Measurements from ENCODE around the gene PPIB. TPM values are rescaled to one million over a fixed set of nuclear protein-coding genes. Genes with fewer than 3 reads are reported as not detected.

PPIB gene
- total RNA-seq, 1 donor, result 811 TPM

DNA sequence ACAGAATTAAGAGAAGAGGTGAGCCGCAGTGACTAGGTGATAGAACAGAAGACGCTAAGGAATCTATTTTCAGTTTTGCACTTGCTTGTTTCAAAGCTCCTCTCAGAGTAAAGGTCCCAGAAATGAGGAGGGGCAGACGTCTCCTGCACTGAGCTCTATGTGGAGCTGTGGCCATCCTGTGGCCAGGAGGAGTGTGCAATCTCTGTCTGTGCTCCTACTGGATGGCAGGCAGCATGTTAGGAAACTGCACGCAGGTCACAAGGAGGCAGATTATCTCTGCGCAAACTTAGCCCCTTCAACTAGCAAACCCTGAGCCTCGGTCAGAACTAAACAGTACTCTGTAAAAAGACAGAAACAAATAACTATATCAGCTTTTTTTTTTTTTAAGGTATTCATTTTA, 31.1 kb upstream of the PPIB start:
- no peak for DNase-seq (ENCODE audit: low read depth)
- TF ChIP-seq, protein P1, sequence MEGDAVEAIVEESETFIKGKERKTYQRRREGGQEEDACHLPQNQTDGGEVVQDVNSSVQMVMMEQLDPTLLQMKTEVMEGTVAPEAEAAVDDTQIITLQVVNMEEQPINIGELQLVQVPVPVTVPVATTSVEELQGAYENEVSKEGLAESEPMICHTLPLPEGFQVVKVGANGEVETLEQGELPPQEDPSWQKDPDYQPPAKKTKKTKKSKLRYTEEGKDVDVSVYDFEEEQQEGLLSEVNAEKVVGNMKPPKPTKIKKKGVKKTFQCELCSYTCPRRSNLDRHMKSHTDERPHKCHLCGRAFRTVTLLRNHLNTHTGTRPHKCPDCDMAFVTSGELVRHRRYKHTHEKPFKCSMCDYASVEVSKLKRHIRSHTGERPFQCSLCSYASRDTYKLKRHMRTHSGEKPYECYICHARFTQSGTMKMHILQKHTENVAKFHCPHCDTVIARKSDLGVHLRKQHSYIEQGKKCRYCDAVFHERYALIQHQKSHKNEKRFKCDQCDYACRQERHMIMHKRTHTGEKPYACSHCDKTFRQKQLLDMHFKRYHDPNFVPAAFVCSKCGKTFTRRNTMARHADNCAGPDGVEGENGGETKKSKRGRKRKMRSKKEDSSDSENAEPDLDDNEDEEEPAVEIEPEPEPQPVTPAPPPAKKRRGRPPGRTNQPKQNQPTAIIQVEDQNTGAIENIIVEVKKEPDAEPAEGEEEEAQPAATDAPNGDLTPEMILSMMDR (IDR thresholded peaks at IDR 0.05; ENCODE audit: insufficient read depth, low read length), result no peak
- H3K4me3 ChIP-seq (ENCODE audit: low read depth, low read length), result no peak overlapping the region

GRCh38 chr15:64191971-64192830, 29.4 kb upstream of the PPIB start:
- TF ChIP-seq, protein P1 (IDR thresholded peaks at IDR 0.05; ENCODE audit: insufficient read depth, low read length), result no peak
- H3K4me3 ChIP-seq (ENCODE audit: low read depth, low read length), result no peak overlapping the region
- DNase-seq (ENCODE audit: low read depth), result no peak

DNA sequence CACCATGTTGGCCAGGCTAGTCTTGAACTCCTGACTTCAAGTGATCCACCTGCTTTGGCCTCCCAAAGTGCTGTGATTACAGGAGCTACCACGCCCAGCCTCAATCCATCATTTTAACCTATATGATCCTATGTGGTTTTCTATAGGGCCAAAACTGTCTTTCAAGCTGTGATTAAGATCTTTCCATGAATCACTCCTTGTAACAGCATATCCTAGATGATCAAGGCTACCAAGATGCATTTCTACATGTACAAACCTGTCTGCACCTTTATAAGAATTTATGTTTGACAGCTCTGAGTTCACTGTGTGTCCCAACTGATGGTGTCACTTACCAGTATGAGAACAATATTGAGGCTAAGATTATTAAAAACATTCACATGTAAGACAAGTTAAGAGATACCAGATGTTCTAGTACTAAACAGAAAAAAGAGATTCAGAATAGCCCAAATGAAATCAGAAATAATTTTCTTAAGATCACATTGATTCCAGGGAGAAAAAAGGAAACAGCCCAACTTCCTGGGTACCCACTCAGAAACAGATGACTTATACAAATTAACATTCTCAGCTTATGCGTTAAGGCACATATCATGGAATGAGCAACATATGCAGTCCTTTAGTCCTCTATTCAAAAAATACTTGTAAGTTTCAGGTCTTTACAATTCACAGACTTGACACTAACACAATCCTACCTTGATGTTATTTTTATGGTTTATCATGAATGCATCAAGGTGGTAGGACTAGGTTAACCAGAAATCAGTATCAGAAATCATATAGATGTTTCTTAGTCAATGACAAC, 24.8 kb upstream of the PPIB start:
- no peak for DNase-seq (ENCODE audit: low read depth)
- TF ChIP-seq, protein P1 (IDR thresholded peaks at IDR 0.05; ENCODE audit: insufficient read depth, low read length), result no peak
- H3K4me3 ChIP-seq (ENCODE audit: low read depth, low read length), result no peak overlapping the region

DNA sequence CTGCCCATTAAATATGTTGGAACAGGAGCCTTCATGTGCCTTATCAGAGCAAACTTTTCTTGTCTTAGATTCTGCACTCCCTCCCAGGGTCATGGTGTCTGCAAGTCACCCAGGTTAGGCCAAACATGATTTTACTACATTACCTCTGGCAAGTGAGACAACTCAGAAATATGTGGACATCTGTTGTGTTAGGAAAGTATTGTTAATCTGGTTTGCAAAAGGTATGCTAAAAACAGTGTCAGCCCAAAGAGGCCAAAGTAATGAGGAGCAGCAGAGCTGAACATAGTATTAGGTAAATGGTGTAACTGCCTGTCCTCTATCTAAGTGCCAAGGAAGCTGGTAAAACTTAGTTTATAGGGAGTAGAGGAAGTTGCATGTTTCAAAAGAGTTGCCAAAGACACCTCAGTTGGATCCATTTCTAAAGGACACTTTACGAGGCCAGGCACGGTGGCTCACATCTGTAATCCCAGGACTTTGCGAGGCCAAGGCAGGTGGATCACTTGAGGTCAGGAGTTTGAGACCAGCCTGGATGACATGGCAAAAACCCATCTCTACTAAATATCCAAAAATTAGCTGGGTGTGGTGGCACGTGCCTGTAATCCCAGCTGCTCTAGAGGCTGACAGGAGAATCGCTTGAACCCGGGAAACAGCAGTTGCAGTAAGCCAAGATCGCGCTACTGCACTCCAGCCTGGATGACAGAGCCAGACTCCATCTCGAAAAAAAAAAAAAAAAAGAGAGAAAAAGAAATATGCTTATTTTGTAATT, 22.5 kb upstream of the PPIB start:
- no peak overlapping the region for H3K4me3 ChIP-seq (ENCODE audit: low read depth, low read length)
- DNase-seq (ENCODE audit: low read depth), result no peak
- TF ChIP-seq, protein P1 (IDR thresholded peaks at IDR 0.05; ENCODE audit: insufficient read depth, low read length), result no peak

GRCh38 chr15:64182859-64183370, 20.1 kb upstream of the PPIB start:
- TF ChIP-seq, protein P1 (IDR thresholded peaks at IDR 0.05; ENCODE audit: insufficient read depth, low read length), result no peak
- H3K4me3 ChIP-seq (ENCODE audit: low read depth, low read length), result no peak overlapping the region
- no peak for DNase-seq (ENCODE audit: low read depth)

DNA sequence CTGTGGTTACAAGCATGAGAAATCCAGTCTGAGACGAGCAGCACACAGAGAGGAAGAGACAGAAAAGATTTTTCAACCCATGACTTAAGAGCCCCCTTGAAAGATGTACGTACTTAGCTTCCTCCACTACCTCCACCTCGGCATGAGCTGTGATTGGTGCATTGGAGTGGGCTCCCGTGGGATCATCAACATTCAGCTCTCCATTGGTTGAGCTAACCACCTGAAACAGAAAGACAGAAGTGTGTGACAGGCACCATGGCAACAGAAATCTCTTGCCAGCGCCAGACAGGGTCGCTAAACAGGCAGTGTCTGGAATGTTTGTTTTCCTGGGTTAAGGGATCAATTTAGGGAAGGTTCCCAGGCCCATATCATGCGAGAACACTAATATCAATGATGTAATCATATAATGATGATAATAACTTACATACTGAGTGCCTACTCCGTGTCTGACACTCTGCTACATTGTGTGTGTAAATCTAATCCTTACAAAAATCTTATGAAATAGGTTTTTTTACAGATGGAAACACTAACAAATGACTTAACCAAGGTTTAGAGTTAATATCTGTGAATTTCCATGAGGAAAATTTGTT, 17.5 kb upstream of the PPIB start:
- no peak overlapping the region for H3K4me3 ChIP-seq (ENCODE audit: low read depth, low read length)
- no peak for DNase-seq (ENCODE audit: low read depth)
- TF ChIP-seq, protein P1 (IDR thresholded peaks at IDR 0.05; ENCODE audit: insufficient read depth, low read length), result no peak
